GM23248 (cell line): Measurements from ENCODE around the gene LGALS13.

Experiments
- EZH2 ChIP-seq: fragments of 200-600 bp; sonication (generic); IDR thresholded peaks from 2 replicates; pipeline ENCODE4 v1.6.1; 2018; ENCODE audit warnings: antibody characterized with exemption, mild to moderate bottlenecking; ENCODE audit not compliant: insufficient read depth, poor library complexity, severe bottlenecking
- EZH2phosphoT487 ChIP-seq: fragments of 200-600 bp; sonication (generic); IDR thresholded peaks from 2 replicates; pipeline ENCODE4 v1.6.1; 2018; ENCODE audit warnings: antibody characterized with exemption, moderate library complexity, mild to moderate bottlenecking, low read depth; ENCODE audit not compliant: insufficient read depth

- TF ChIP-seq EZH2 (no peak), EZH2phosphoT487 (no peak)
Observed at GRCh38 chr19:39643591-39643990, 41.3 kb downstream of the LGALS13 start.
